GM12878 (cell line): Measurements from ENCODE around the gene VSIG10. TPM values are rescaled to one million over a fixed set of nuclear protein-coding genes. Genes with fewer than 3 reads are reported as not detected.

ENCODE experiments used
- ATAC-seq: fragments of 200-7000 bp; cut with Tn5 transposase; 3 replicates; pipeline ENCODE4 v1.9.1; 2020; ENCODE audit warnings: mild to moderate bottlenecking, moderate library complexity
- BruUV-seq: library from RNA; stranded (reverse); fragments of 400-500 nt; replicated peaks from 2 replicates; lab custom pipeline; 2021; lab: Mats Ljungman, UMichigan
- CTCF ChIA-PET: fragments of 300-600 bp; sonication (Branson Sonifier 250); formaldehyde crosslinking; extraction: SDS; loops from one replicate; lab custom pipeline; 2021; ENCODE audit warnings: inconsistent platforms; lab: Yijun Ruan, JAX
- POLR2A ChIA-PET: fragments of 350-600 bp; formaldehyde crosslinking; extraction: SDS; loops from one replicate; lab custom pipeline; 2021; ENCODE audit warnings: inconsistent platforms; lab: Charles Lee
- RAD21 ChIA-PET: fragments of 300-600 bp; sonication (Branson Sonifier 250); formaldehyde crosslinking; loops from one replicate; lab custom pipeline; 2023; ENCODE audit warnings: antibody characterized with exemption; ENCODE audit not compliant: unreplicated experiment; lab: Charles Lee
- SMC1A ChIA-PET: fragments of 300-600 bp; sonication (Branson Sonifier 250); formaldehyde crosslinking; loops from one replicate; lab custom pipeline; 2023; ENCODE audit not compliant: unreplicated experiment, uncharacterized antibody; lab: Charles Lee
- DNase-seq: peaks from one replicate; pipeline ENCODE4 v3.0.0-alpha.2; 2011; ENCODE audit warnings: low read depth, low spot score
- FAIRE-seq: peaks from 3 replicates; lab custom pipeline; 2011; peaks lifted over from hg19 to GRCh38; lab: Jason Lieb, UNC
- H2AFZ ChIP-seq: 2 replicates; pipeline ENCODE4 v1.6.0; 2011; ENCODE audit warnings: low read depth, low read length, control low read depth; ENCODE audit not compliant: control insufficient read depth
- H3K27ac ChIP-seq: 2 replicates; pipeline ENCODE4 v1.5.1; 2011; ENCODE audit warnings: control low read depth; ENCODE audit not compliant: control insufficient read depth, insufficient read depth
- H3K27me3 ChIP-seq, 2 experiments: replicated peaks in 1 of 2; 2 replicates each; pipeline versions ENCODE4 v1.6.0 to v1.6.1; 2011; ENCODE audit warnings: low read length in 1 of 2; ENCODE audit not compliant: control insufficient read depth in 2 of 2, insufficient read depth in 2 of 2
- H3K36me3 ChIP-seq, 2 experiments: 2 replicates each; pipeline ENCODE4 v1.5.1; 2011; ENCODE audit warnings: low read length in 1 of 2; ENCODE audit not compliant: control insufficient read depth in 2 of 2, insufficient read depth in 2 of 2
- H3K4me1 ChIP-seq: 2 replicates; pipeline ENCODE4 v1.6.1; 2011; ENCODE audit warnings: mild to moderate bottlenecking, low read length, moderate library complexity, mixed read lengths; ENCODE audit not compliant: control insufficient read depth, insufficient read depth
- H3K4me2 ChIP-seq: 2 replicates; pipeline ENCODE4 v1.6.0; 2011; ENCODE audit warnings: control low read depth; ENCODE audit not compliant: control insufficient read depth, insufficient read depth
- H3K4me3 ChIP-seq: fragments of 200-600 bp; sonication (generic); 2 replicates; pipeline ENCODE4 v1.5.1; 2016
- H3K79me2 ChIP-seq: 2 replicates; pipeline ENCODE4 v1.6.0; 2011; ENCODE audit warnings: low read length; ENCODE audit not compliant: control insufficient read depth, insufficient read depth
- H3K9ac ChIP-seq: 2 replicates; pipeline ENCODE4 v1.8.0; 2011; ENCODE audit warnings: low read length, control low read depth, mixed read lengths; ENCODE audit not compliant: control insufficient read depth, insufficient read depth
- H3K9me3 ChIP-seq: replicated peaks from 3 replicates; pipeline ENCODE4 v1.5.1; 2011; ENCODE audit warnings: mild to moderate bottlenecking, low read length; ENCODE audit not compliant: control insufficient read depth, insufficient read depth
- H4K20me1 ChIP-seq: 2 replicates; pipeline ENCODE4 v1.6.0; 2011; ENCODE audit not compliant: control insufficient read depth, insufficient read depth
- CBX3 ChIP-seq: fragments of 200-600 bp; sonication (generic); IDR thresholded peaks from 2 replicates; pipeline ENCODE4 v1.6.1; 2016; ENCODE audit warnings: low read depth, borderline replicate concordance
- FOS ChIP-seq: IDR thresholded peaks from 3 replicates; pipeline ENCODE4 v1.6.1; 2011; ENCODE audit warnings: borderline replicate concordance; ENCODE audit not compliant: insufficient read length; ENCODE audit errors: extremely low read depth
- MTA2 ChIP-seq: fragments of 450-650 bp; IDR thresholded peaks from 2 replicates; pipeline ENCODE4 v1.6.1; 2016; ENCODE audit warnings: low read depth, mild to moderate bottlenecking, moderate library complexity
- NFIC ChIP-seq: IDR thresholded peaks from 2 replicates; pipeline ENCODE4 v1.6.1; 2012; ENCODE audit warnings: low read depth, mild to moderate bottlenecking, inconsistent platforms, low read length, moderate library complexity
- PKNOX1 ChIP-seq: fragments of 450-650 bp; IDR thresholded peaks from 2 replicates; pipeline ENCODE4 v1.6.1; 2016; ENCODE audit warnings: mild to moderate bottlenecking
- PML ChIP-seq: IDR thresholded peaks from 2 replicates; pipeline ENCODE4 v1.6.1; 2012; ENCODE audit warnings: low read length, inconsistent platforms
- POLR2AphosphoS5 ChIP-seq: IDR thresholded peaks from 2 replicates; pipeline ENCODE4 v1.6.1; 2011; ENCODE audit warnings: mild to moderate bottlenecking, low read length, inconsistent platforms
- RB1 ChIP-seq: fragments of 450-650 bp; formaldehyde crosslinking; IDR thresholded peaks from 2 replicates; pipeline ENCODE4 v1.6.1; 2017; ENCODE audit warnings: mild to moderate bottlenecking, borderline replicate concordance
- RFX5 ChIP-seq: IDR thresholded peaks from 2 replicates; pipeline ENCODE4 v1.6.1; 2011; ENCODE audit warnings: low read depth, low read length, improper control_type of control experiment
- SMARCA5 ChIP-seq: fragments of 450-650 bp; IDR thresholded peaks from 2 replicates; pipeline ENCODE4 v1.6.1; 2017; ENCODE audit warnings: mild to moderate bottlenecking
- SPI1 ChIP-seq: IDR thresholded peaks from 2 replicates; pipeline ENCODE4 v1.6.1; 2011; ENCODE audit warnings: low read depth, mild to moderate bottlenecking, low read length, moderate library complexity, borderline replicate concordance; ENCODE audit not compliant: insufficient read depth
- SREBF2 ChIP-seq: IDR thresholded peaks from 2 replicates; pipeline ENCODE4 v1.6.1; 2012; ENCODE audit warnings: mild to moderate bottlenecking, low read length
- ZZZ3 ChIP-seq: IDR thresholded peaks from 2 replicates; pipeline ENCODE4 v1.6.1; 2011; ENCODE audit warnings: low read depth; ENCODE audit not compliant: control insufficient read depth, insufficient read length
- WGBS: methylation state at CpG from one replicate; pipeline ENCODE4 v1.1.6; 2016; ENCODE audit warnings: low lambda C conversion rate; ENCODE audit not compliant: insufficient replicate concordance, insufficient coverage; ENCODE audit errors: missing lambda C conversion rate; 5-methylcytosine and 5-hydroxymethylcytosine counted together
- in situ Hi-C: fragments of 300-500 bp; cut with MboI; formaldehyde crosslinking; loops from 9 replicates; pipeline ENCODE4 v1.14.3; 2018; ENCODE audit warnings: mixed read lengths
- intact Hi-C: fragments of 100-400 bp; cut with micrococcal nuclease; formaldehyde crosslinking; loops from one replicate; pipeline ENCODE4 v1.14.2; 2022; ENCODE audit not compliant: unreplicated experiment
- polyA plus RNA-seq, 11 experiments: library from polyadenylated mRNA; depleted of rRNA in 4 of 11; unstranded in 6 of 11; stranded (reverse) in 5 of 11; fragments of >200 nt; fragmentation: Nextera tagmentation in 4 of 11; fragmentation: Illumina TruSeq in 1 of 11; extraction: Ambion mirVana in 4 of 11; extraction: Trizol in 1 of 11; gene quantifications; 1 replicate in 1 of 11; 2 replicates in 10 of 11; pipeline versions ENCODE4 v1.2.1 to v1.2.3, GENCODE V29; 2011 to 2016; ENCODE audit warnings: inconsistent platforms in 2 of 11, missing spikeins in 2 of 11, low read depth in 1 of 11
- total RNA-seq, 4 experiments: library from RNA; depleted of rRNA in 3 of 4; stranded (reverse); fragments of >200 nt in 3 of 4; fragmentation: Illumina TruSeq in 1 of 4; extraction: Trizol in 1 of 4; gene quantifications; 2 replicates each; pipeline versions ENCODE4 v1.2.1 to v1.2.3, GENCODE V29; 2013 to 2021
- TF ChIP-seq, protein P1 (sequence below): fragments of 450-650 bp; formaldehyde crosslinking; IDR thresholded peaks from 2 replicates; pipeline ENCODE4 v1.4.0; 2022; ENCODE audit warnings: mild to moderate bottlenecking, moderate library complexity

Gene VSIG10
- total and polyA plus RNA-seq, 10 of the 15 experiments (the other 5 are each of a cell fraction or from before 2014, with no cell fraction given), result 3.4 to 10.2 (median 5.8) TPM

DNA sequence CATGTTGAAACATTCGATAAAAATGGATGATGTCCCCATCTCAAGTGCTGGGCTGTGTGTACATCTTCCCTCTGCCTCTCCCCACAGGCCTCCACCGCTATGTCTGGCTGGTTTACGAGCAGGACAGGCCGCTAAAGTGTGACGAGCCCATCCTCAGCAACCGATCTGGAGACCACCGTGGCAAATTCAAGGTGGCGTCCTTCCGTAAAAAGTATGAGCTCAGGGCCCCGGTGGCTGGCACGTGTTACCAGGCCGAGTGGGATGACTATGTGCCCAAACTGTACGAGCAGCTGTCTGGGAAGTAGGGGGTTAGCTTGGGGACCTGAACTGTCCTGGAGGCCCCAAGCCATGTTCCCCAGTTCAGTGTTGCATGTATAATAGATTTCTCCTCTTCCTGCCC is 40.7 kb upstream of the VSIG10 start:
- Histone ChIP-seq H4K20me1 (no peaks in the 10 kb centered on the region), H3K27me3 (no peaks in the 10 kb centered on the region), H3K79me2 (no peaks in the 10 kb centered on the region; the same call in 1 of the 2 replicates), H3K4me2 (0 out of 2 replicates have a peak overlapping the region, but pooled peaks have one; percentile 24), H3K9me3 (no peaks in the 10 kb centered on the region; the same call in 2 of the 3 replicates), H3K4me1 (peaks cover 20% of the 10 kb centered on the region), H3K9ac (peak overlapping the region; percentile 27; the same call in 1 of the 2 replicates), H3K4me3 (no peak overlapping the region), H2AFZ (no peak overlapping the region), H3K27ac (peak overlapping the region; percentile 45), H3K36me3 (peaks cover 11 to 34% of the 10 kb centered on the region in 2 experiments)
- ChIA-PET CTCF (no interaction called here), POLR2A (interaction anchor here (0.6 kb wide), 1 partner anchor 30 kb away, joined by 3 read pairs; no protein-coding TSS in a partner anchor), SMC1A (no interaction called here), RAD21 (no interaction called here)
- BruUV-seq, result no TSS peak
- intact Hi-C loops, result no loop called here
- TF ChIP-seq FOS, result no peak
- 0 out of 2 replicates have a peak, but pooled peaks have one; percentile 48 for TF ChIP-seq POLR2AphosphoS5
- ATAC-seq, result no peak; the same call in 2 of the 3 replicates
- FAIRE-seq, result no peak
- in situ Hi-C loops, result loop anchor here (25.0 kb wide), 1 partner anchor 1518 kb away; the partner anchor contains the start of gene PRKAB1
- no peak for DNase-seq
- 91% methylated on average over 13 of the region's 13 CpGs for WGBS

DNA sequence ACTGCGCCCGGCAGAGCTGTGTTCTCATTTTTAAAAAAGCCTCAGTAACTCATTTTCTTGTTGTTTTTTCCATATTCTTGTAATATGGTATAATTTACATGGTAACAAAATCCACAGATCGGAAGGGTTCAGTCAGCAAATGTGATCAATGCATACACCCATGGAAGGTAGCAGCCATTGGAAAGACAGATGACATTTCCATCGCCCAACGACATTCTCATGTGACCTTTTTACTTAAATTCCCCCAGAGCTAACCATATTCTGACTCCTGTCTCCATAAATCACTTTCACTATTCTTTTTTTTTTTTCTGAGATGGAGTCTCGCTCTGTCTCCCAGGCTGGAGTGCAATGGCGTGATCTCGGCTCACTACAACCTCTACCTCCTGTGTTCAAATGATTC is 37.0 kb upstream of the VSIG10 start:
- H3K4me1 ChIP-seq, result peaks cover 24% of the 10 kb centered on the region
- H3K27me3 ChIP-seq, result no peaks in the 10 kb centered on the region
- intact Hi-C loops, result no loop called here
- no peak overlapping the region for H2AFZ ChIP-seq
- POLR2A ChIA-PET, result interaction anchor here (1.1 kb wide), 1 partner anchor 46 kb away, joined by 3 read pairs; no protein-coding TSS in a partner anchor
- H4K20me1 ChIP-seq, result no peaks in the 10 kb centered on the region
- no peak overlapping the region for H3K4me3 ChIP-seq
- 97% methylated on average over 8 of the region's 8 CpGs for WGBS
- DNase-seq (no peak), ATAC-seq (no peak), FAIRE-seq (no peak)
- BruUV-seq, result no TSS peak
- no peak overlapping the region for H3K4me2 ChIP-seq
- H3K36me3 ChIP-seq, result peaks cover 10 to 35% of the 10 kb centered on the region in 2 experiments
- H3K9me3 ChIP-seq, result no peaks in the 10 kb centered on the region; the same call in 2 of the 3 replicates
- in situ Hi-C loops, result loop anchor here (25.0 kb wide), 1 partner anchor 1521 kb away; the partner anchor contains the start of gene PRKAB1
- CTCF ChIA-PET, result interaction anchor here (1.3 to 1.9 kb wide), 4 partner anchors 20 to 291 kb away, joined by 3 to 6 read pairs (median 4); no protein-coding TSS in a partner anchor
- no peak overlapping the region for H3K9ac ChIP-seq
- peaks cover 23% of the 10 kb centered on the region for H3K79me2 ChIP-seq
- RAD21 ChIA-PET, result no interaction called here
- SMC1A ChIA-PET, result interaction anchor here (0.9 to 2.5 kb wide), 3 partner anchors 14 to 77 kb away, joined by 3 to 10 read pairs (median 4); no protein-coding TSS in a partner anchor
- no peak overlapping the region for H3K27ac ChIP-seq
- TF ChIP-seq RB1 (no peak), PML (no peak), NFIC (no peak), SREBF2 (no peak), SMARCA5 (no peak), ZZZ3 (no peak), PKNOX1 (no peak), CBX3 (no peak), SPI1 (no peak), MTA2 (no peak), RFX5 (no peak)
- TF ChIP-seq, protein P1, sequence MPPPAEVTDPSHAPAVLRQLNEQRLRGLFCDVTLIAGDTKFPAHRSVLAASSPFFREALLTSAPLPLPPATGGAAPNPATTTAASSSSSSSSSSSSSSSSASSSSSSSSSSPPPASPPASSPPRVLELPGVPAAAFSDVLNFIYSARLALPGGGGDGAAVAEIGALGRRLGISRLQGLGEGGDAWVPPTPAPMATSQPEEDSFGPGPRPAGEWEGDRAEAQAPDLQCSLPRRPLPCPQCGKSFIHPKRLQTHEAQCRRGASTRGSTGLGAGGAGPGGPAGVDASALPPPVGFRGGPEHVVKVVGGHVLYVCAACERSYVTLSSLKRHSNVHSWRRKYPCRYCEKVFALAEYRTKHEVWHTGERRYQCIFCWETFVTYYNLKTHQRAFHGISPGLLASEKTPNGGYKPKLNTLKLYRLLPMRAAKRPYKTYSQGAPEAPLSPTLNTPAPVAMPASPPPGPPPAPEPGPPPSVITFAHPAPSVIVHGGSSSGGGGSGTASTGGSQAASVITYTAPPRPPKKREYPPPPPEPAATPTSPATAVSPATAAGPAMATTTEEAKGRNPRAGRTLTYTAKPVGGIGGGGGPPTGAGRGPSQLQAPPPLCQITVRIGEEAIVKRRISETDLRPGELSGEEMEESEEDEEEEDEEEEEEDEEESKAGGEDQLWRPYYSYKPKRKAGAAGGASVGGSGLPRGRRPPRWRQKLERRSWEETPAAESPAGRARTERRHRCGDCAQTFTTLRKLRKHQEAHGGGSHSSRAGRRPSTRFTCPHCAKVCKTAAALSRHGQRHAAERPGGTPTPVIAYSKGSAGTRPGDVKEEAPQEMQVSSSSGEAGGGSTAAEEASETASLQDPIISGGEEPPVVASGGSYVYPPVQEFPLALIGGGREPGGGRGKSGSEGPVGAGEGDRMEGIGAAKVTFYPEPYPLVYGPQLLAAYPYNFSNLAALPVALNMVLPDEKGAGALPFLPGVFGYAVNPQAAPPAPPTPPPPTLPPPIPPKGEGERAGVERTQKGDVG (CRISPR knock-in tag), result no peak
